ENCODE measurements around the gene HJURP. TPM values are rescaled to one million over a fixed set of nuclear protein-coding genes. Genes with fewer than 3 reads are reported as not detected.

The HJURP gene
- total and polyA plus RNA-seq, 2 donors (not counting 1 experiment from before 2014, with no cell fraction given) = 5.8 to 6.2 TPM

- H3K36me3 ChIP-seq (ENCODE audit: control insufficient read depth, insufficient read depth, low read length) = no peaks in the 10 kb centered on the region
- no peak overlapping the region for H3K9ac ChIP-seq (ENCODE audit: insufficient read depth, low read length)
- H2AFZ ChIP-seq (ENCODE audit: low read length) = no peak overlapping the region
- H4K20me1 ChIP-seq (ENCODE audit: control insufficient read depth, extremely low read depth, insufficient read depth, low read length) = no peaks in the 10 kb centered on the region
- no peak overlapping the region for H3K4me3 ChIP-seq (replicated peaks in 1 of 4; ENCODE audit: control extremely low read depth in 1 of 4, insufficient read depth in 1 of 4, low read depth in 3 of 4, low read length in 4 of 4)
- no peak overlapping the region for H3K4me2 ChIP-seq (ENCODE audit: extremely low read depth, insufficient read depth, low read length)
- H3K4me1 ChIP-seq (ENCODE audit: control insufficient read depth, extremely low read depth, insufficient read depth, low read length) = no peaks in the 10 kb centered on the region
- no peak for DNase-seq (ENCODE audit: low read depth in 2 of 2)
- TF ChIP-seq CTCF (conservative IDR thresholded peaks at IDR 0.05 in 1 of 2, IDR thresholded peaks at IDR 0.05 in 1 of 2; ENCODE audit: low read depth in 1 of 2, low read length in 2 of 2) (no peak), EZH2 (IDR thresholded peaks at IDR 0.05; ENCODE audit: low read length, missing control alignments) (no peak)
- no peaks in the 10 kb centered on the region for H3K79me2 ChIP-seq (ENCODE audit: control insufficient read depth, insufficient read depth, low read length)
- no peaks in the 10 kb centered on the region for H3K9me3 ChIP-seq (ENCODE audit: control insufficient read depth, insufficient read depth, low read depth, low read length)
- H3K27ac ChIP-seq (ENCODE audit: insufficient read depth, low read length) = no peak overlapping the region
- H3K27me3 ChIP-seq (ENCODE audit: control insufficient read depth, insufficient read depth, low read length) = peaks cover 3% of the 10 kb centered on the region
Observed at GRCh38 chr2:233807215-233807865, 47.0 kb downstream of the HJURP start.

DNA sequence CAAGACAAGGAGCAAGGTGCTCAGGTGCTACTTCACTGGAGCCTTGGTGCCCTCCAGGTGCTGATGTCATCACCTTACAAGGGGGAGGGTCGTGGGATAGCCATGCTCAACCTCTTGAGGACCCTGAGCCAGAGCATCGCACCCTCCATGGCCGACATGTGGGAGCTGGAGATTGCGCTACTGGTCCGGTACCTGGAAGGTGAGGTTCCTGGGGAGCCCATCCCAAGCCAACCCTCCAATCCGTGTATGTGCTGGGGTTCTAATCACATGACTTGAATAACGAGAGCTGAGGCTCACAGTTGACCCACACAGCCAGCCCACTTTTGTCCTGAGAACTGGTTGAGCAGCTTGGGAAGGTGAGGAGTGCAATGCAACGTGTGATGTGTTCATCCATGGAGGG is 50.3 kb downstream of the HJURP start:
- no peaks in the 10 kb centered on the region for H4K20me1 ChIP-seq (ENCODE audit: control insufficient read depth, extremely low read depth, insufficient read depth, low read length)
- no peak for DNase-seq (ENCODE audit: low read depth in 2 of 2)
- no peak overlapping the region for H3K27ac ChIP-seq (ENCODE audit: insufficient read depth, low read length)
- no peaks in the 10 kb centered on the region for H3K4me1 ChIP-seq (ENCODE audit: control insufficient read depth, extremely low read depth, insufficient read depth, low read length)
- no peaks in the 10 kb centered on the region for H3K36me3 ChIP-seq (ENCODE audit: control insufficient read depth, insufficient read depth, low read length)
- no peaks in the 10 kb centered on the region for H3K9me3 ChIP-seq (ENCODE audit: control insufficient read depth, insufficient read depth, low read depth, low read length)
- no peak overlapping the region for H2AFZ ChIP-seq (ENCODE audit: low read length)
- H3K4me2 ChIP-seq (ENCODE audit: extremely low read depth, insufficient read depth, low read length) = no peak overlapping the region
- peaks cover 3% of the 10 kb centered on the region for H3K27me3 ChIP-seq (ENCODE audit: control insufficient read depth, insufficient read depth, low read length)
- H3K9ac ChIP-seq (ENCODE audit: insufficient read depth, low read length) = no peak overlapping the region
- no peak overlapping the region for H3K4me3 ChIP-seq (replicated peaks in 1 of 4; ENCODE audit: control extremely low read depth in 1 of 4, insufficient read depth in 1 of 4, low read depth in 3 of 4, low read length in 4 of 4)
- no peak for TF ChIP-seq EZH2 (IDR thresholded peaks at IDR 0.05; ENCODE audit: low read length, missing control alignments)
- TF ChIP-seq CTCF (conservative IDR thresholded peaks at IDR 0.05 in 1 of 2, IDR thresholded peaks at IDR 0.05 in 1 of 2; ENCODE audit: low read depth in 1 of 2, low read length in 2 of 2) = no peak
- H3K79me2 ChIP-seq (ENCODE audit: control insufficient read depth, insufficient read depth, low read length) = no peaks in the 10 kb centered on the region

GRCh38 chr2:233803292-233803911 is 50.9 kb downstream of the HJURP start:
- no peak for DNase-seq (ENCODE audit: low read depth in 2 of 2)
- no peak overlapping the region for H3K4me3 ChIP-seq (replicated peaks in 1 of 4; ENCODE audit: control extremely low read depth in 1 of 4, insufficient read depth in 1 of 4, low read depth in 3 of 4, low read length in 4 of 4)
- H3K27me3 ChIP-seq (ENCODE audit: control insufficient read depth, insufficient read depth, low read length) = peaks cover 3% of the 10 kb centered on the region
- no peaks in the 10 kb centered on the region for H3K9me3 ChIP-seq (ENCODE audit: control insufficient read depth, insufficient read depth, low read depth, low read length)
- H2AFZ ChIP-seq (ENCODE audit: low read length) = no peak overlapping the region
- H3K9ac ChIP-seq (ENCODE audit: insufficient read depth, low read length) = no peak overlapping the region
- no peak overlapping the region for H3K27ac ChIP-seq (ENCODE audit: insufficient read depth, low read length)
- H3K79me2 ChIP-seq (ENCODE audit: control insufficient read depth, insufficient read depth, low read length) = no peaks in the 10 kb centered on the region
- H4K20me1 ChIP-seq (ENCODE audit: control insufficient read depth, extremely low read depth, insufficient read depth, low read length) = no peaks in the 10 kb centered on the region
- TF ChIP-seq CTCF (conservative IDR thresholded peaks at IDR 0.05 in 1 of 2, IDR thresholded peaks at IDR 0.05 in 1 of 2; ENCODE audit: low read depth in 1 of 2, low read length in 2 of 2) = no peak
- no peak for TF ChIP-seq EZH2 (IDR thresholded peaks at IDR 0.05; ENCODE audit: low read length, missing control alignments)
- no peak overlapping the region for H3K4me2 ChIP-seq (ENCODE audit: extremely low read depth, insufficient read depth, low read length)
- H3K4me1 ChIP-seq (ENCODE audit: control insufficient read depth, extremely low read depth, insufficient read depth, low read length) = no peaks in the 10 kb centered on the region
- no peaks in the 10 kb centered on the region for H3K36me3 ChIP-seq (ENCODE audit: control insufficient read depth, insufficient read depth, low read length)
